Spleen (tissue), 11 donors: ENCODE data around the gene MED12L. TPM values are rescaled to one million over a fixed set of nuclear protein-coding genes. Genes with fewer than 3 reads are reported as not detected.
A peak's percentile ranks its signal among the peaks of the same experiment; 100 is the strongest.

ENCODE experiments used
- DNase-seq: peaks from one replicate; pipeline ENCODE4 v3.0.0-alpha.2; 2020
- H3K27ac ChIP-seq, 8 donors: fragments of 200-600 bp; sonication (generic) in 7 of 8; 1 replicate in 4 of 8; 2 replicates in 4 of 8; pipeline versions ENCODE4 v1.5.0 to v1.8.0; 2016 to 2021; ENCODE audit warnings: inconsistent platforms in 4 of 8, mild to moderate bottlenecking in 4 of 8, moderate library complexity in 1 of 8
- H3K27me3 ChIP-seq, 7 donors: fragments of 200-600 bp; sonication (generic) in 6 of 7; replicated peaks in 1 of 7; 1 replicate in 4 of 7; 2 replicates in 3 of 7; pipeline versions ENCODE4 v1.5.0 to v1.8.0; 2016 to 2021; ENCODE audit warnings: inconsistent platforms in 3 of 7, mild to moderate bottlenecking in 1 of 7
- H3K36me3 ChIP-seq, 6 donors: fragments of 200-600 bp; sonication (generic) in 5 of 6; 1 replicate in 4 of 6; 2 replicates in 2 of 6; pipeline versions ENCODE4 v1.5.0 to v1.8.0; 2016 to 2021; ENCODE audit warnings: inconsistent platforms in 2 of 6
- H3K4me1 ChIP-seq, 6 donors: fragments of 200-600 bp; sonication (generic) in 5 of 6; 1 replicate in 3 of 6; 2 replicates in 3 of 6; pipeline versions ENCODE4 v1.5.0 to v1.8.0; 2016 to 2021; ENCODE audit warnings: inconsistent platforms in 3 of 6
- H3K4me3 ChIP-seq, 8 donors: fragments of 200-600 bp; sonication (generic) in 7 of 8; 1 replicate in 4 of 8; 2 replicates in 4 of 8; pipeline versions ENCODE4 v1.5.0 to v1.8.0; 2016 to 2021; ENCODE audit warnings: inconsistent platforms in 4 of 8, mild to moderate bottlenecking in 4 of 8, moderate library complexity in 2 of 8
- H3K9me3 ChIP-seq, 8 donors: fragments of 200-600 bp; sonication (generic) in 7 of 8; 1 replicate in 4 of 8; 2 replicates in 4 of 8; pipeline versions ENCODE4 v1.5.0 to v1.8.0; 2016 to 2021; ENCODE audit warnings: inconsistent platforms in 4 of 8
- CTCF ChIP-seq, 11 experiments: fragments of 200-600 bp in 7 of 11; fragments of 450-650 bp in 4 of 11; sonication (generic) in 4 of 11; IDR thresholded peaks in 8 of 11; conservative IDR thresholded peaks in 3 of 11; 1 replicate in 7 of 11; 2 replicates in 4 of 11; pipeline versions ENCODE4 v1.4.0 to v1.8.0; 2016 to 2021; ENCODE audit warnings: antibody characterized with exemption in 11 of 11, inconsistent platforms in 4 of 11, mild to moderate bottlenecking in 1 of 11
- POLR2A ChIP-seq, 3 donors: fragments of 450-650 bp; IDR thresholded peaks; one replicate each; pipeline ENCODE4 v1.5.1; 2017; ENCODE audit warnings: antibody characterized with exemption in 3 of 3, mild to moderate bottlenecking in 1 of 3
- POLR2AphosphoS5 ChIP-seq, 3 donors: sonication (generic); formaldehyde crosslinking; IDR thresholded peaks; one replicate each; pipeline ENCODE4 v1.5.1; 2017; ENCODE audit warnings: antibody characterized with exemption in 3 of 3
- WGBS, 5 donors: extraction: QIAGEN DNeasy Blood & Tissue Kit in 3 of 5; methylation state at CpG; one replicate each; pipeline versions ENCODE4 v1.1.5 to v1.1.7; 2013 to 2018; 5-methylcytosine and 5-hydroxymethylcytosine counted together
- intact Hi-C: fragments of 100-400 bp; cut with DNase I; formaldehyde crosslinking; loops from one replicate; pipeline ENCODE4 v1.15.0; 2023; ENCODE audit warnings: low total_unique reads
- polyA plus RNA-seq, 3 donors: library from polyadenylated mRNA; stranded (reverse); fragments of 200-250 nt; gene quantifications; one replicate each; pipeline ENCODE4 v1.2.1, GENCODE V29; 2013
- total RNA-seq, 7 donors: library from RNA; depleted of rRNA in 3 of 7; stranded (reverse); fragments of >200 nt in 3 of 7; fragmentation: NEBNext Ultra II Directional in 4 of 7; extraction: Animal tissue kit (Norgen Biotek cat#: 25700) in 4 of 7; gene quantifications; one replicate each; pipeline versions ENCODE4 v1.1.0 to v1.2.1, GENCODE V29; 2016 to 2021
- donor health status: healthy with polysubstance abuse.
- donor health status: DM: no; HTN: no; CAD: no; lungs with moderate emphysema.
- donor health status: DM: no; HTN: no; CAD: no.
- donor health status: Bipolar disorder and iron deficiency.
- donor health status: healthy.
- donor health status: DM: no; HTN: no; CAD: no.
- donor health status: DM: yes; HTN: yes; CAD: no.

MED12L gene
- total and polyA plus RNA-seq, 10 donors, result 0.02 to 4.5 (median 1.5) TPM

- H3K4me1 ChIP-seq, result peaks cover 10 to 36% (median 28%) of the 10 kb centered on the region in 6 donors
- H3K27me3 ChIP-seq, result peaks cover 0 to 70% (median 34%) of the 10 kb centered on the region in 7 donors
- no peak for DNase-seq
- TF ChIP-seq POLR2A (IDR thresholded peaks at IDR 0.05) (no peak), POLR2AphosphoS5 (IDR thresholded peaks at IDR 0.05) (no peak), CTCF (IDR thresholded peaks at IDR 0.05 in 8 of 11, conservative IDR thresholded peaks at IDR 0.05 in 3 of 11) (no peak)
- peak overlapping the region; percentile 59 to 87 (median 67) for H3K4me3 ChIP-seq
- H3K36me3 ChIP-seq, result no peaks in the 10 kb centered on the region
- intact Hi-C loops, result no loop called here
- H3K9me3 ChIP-seq, result no peaks in the 10 kb centered on the region
- 45 to 69% (median 46%) methylated on average over 11 to 14 of the region's 14 CpGs for WGBS, 5 donors
- no peak overlapping the region for H3K27ac ChIP-seq
Observed at GRCh38 chr3:151084893-151085226, 604 bp upstream of the MED12L start.

- H3K4me3 ChIP-seq, result peak overlapping the region; percentile 59 to 87 (median 67)
- H3K27ac ChIP-seq, result peak overlapping the region in 3 of 8 donors; percentile 16 to 59 (median 34)
- WGBS, 5 donors, result 1 to 2% (median 1%) methylated on average over 21 to 60 of the region's 60 CpGs
Observed at GRCh38 chr3:151085889-151086483, 522 bp downstream of the MED12L start.

GRCh38 chr3:151086484-151087456, 1.3 kb downstream of the MED12L start:
- peaks cover 10 to 36% (median 28%) of the 10 kb centered on the region in 6 donors for H3K4me1 ChIP-seq
- intact Hi-C loops, result no loop called here

More at GRCh38 chr3:151085889-151086483, 522 bp downstream of the MED12L start:
- Histone ChIP-seq H3K9me3 (no peaks in the 10 kb centered on the region), H3K4me1 (peaks cover 10 to 36% (median 28%) of the 10 kb centered on the region in 6 donors), H3K27me3 (peaks cover 0 to 64% (median 34%) of the 10 kb centered on the region in 7 donors), H3K36me3 (no peaks in the 10 kb centered on the region)
- peak; percentile 86 for DNase-seq
- intact Hi-C loops, result no loop called here
- TF ChIP-seq POLR2A (IDR thresholded peaks at IDR 0.05) (no peak), CTCF (IDR thresholded peaks at IDR 0.05 in 8 of 11, conservative IDR thresholded peaks at IDR 0.05 in 3 of 11) (no peak), POLR2AphosphoS5 (IDR thresholded peaks at IDR 0.05) (no peak)

More at GRCh38 chr3:151086484-151087456, 1.3 kb downstream of the MED12L start:
- Histone ChIP-seq H3K9me3 (no peaks in the 10 kb centered on the region), H3K27ac (peak overlapping the region in 2 of 8 donors; percentile 32 to 59), H3K4me3 (peak overlapping the region; percentile 59 to 87 (median 67)), H3K36me3 (no peaks in the 10 kb centered on the region), H3K27me3 (peaks cover 0 to 60% (median 34%) of the 10 kb centered on the region in 7 donors)
- DNase-seq, result peak; percentile 91
- TF ChIP-seq POLR2AphosphoS5 (IDR thresholded peaks at IDR 0.05) (peak in 1 of 3 donors; percentile 34), POLR2A (IDR thresholded peaks at IDR 0.05) (no peak), CTCF (IDR thresholded peaks at IDR 0.05 in 8 of 11, conservative IDR thresholded peaks at IDR 0.05 in 3 of 11) (peak in 4 of 11 experiments; percentile 15 to 40 (median 24))
- 2 to 9% (median 4%) methylated on average over 43 to 81 of the region's 81 CpGs for WGBS, 5 donors
